NOMO-1 (cell line): Measurements from ENCODE around the gene PPP1R12B.
"Not testable (repeated sequence)": the region's sequence is repeated elsewhere in the genome, so short reads cannot be mapped to it uniquely, and the experiment has no call there.

Experiments used
- DNase-seq, 2 experiments: peaks; one replicate each; lab custom pipeline; 2025; ENCODE audit not compliant: unreplicated experiment in 2 of 2; lab: John Stamatoyannopoulos, UW

Gene PPP1R12B

DNA sequence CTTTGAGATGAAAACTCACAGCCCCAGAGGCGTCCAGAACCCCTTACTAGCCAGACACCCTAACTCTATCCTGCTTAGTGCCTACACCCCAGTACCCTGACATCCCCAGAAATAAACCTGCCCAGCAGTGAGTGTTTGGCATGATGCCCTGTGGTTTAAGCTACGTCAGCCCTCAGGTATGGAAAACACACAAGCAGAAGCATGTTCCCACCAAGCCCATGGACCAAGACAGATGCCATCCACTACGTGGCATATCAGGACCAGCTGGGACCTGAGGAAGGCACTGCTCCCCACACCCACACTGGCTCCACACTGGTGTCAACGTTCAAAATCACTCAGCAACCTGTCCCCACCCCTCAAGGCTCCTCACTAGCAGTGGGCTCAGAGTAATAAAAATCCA is 245.3 kb downstream of the PPP1R12B start:
- no peak for DNase-seq

- DNase-seq, result no peak
Observed at GRCh38 chr1:202596638-202597037, 248.1 kb downstream of the PPP1R12B start.

GRCh38 chr1:202597090-202597761 is 248.7 kb downstream of the PPP1R12B start:
- DNase-seq, result peak in 1 of 2 experiments; percentile 75

DNA sequence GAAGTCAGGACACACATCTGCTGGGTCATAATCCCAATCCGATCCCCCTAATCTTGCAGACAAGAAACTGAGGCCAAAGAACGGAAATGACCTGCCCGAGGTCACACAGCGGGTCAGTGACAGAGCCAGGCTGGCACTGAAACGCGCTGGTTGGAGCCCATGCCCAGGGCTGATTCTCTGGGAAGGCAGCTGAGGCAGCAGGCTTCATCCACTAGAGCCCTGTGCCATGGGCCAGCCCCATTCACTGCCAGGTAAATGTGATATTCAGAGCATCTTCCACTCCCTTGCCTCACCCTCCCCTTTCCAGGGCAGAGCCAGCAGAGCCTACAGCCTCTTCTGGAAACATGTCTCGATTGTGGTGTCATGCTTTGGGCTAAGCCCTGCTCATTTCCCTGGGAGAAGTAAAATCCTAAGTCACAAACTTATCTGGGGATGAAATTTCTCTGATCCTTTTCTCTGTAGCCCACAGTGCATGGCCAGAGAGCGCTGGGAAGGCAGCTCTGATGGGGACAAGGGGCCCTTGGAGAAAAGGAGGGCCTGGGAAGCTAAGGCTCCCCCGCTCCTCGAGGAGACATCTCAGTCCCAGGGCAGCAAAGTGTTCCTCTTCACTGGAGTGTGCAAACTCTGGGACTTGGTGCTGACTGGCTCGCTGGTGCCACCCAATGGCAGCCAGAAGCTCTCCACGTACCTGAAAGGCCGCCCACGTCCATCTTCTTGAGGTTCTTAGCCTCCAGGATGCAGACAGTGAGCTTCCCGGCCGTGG is 251.4 kb downstream of the PPP1R12B start:
- peak in 1 of 2 experiments; percentile 20 for DNase-seq

DNA sequence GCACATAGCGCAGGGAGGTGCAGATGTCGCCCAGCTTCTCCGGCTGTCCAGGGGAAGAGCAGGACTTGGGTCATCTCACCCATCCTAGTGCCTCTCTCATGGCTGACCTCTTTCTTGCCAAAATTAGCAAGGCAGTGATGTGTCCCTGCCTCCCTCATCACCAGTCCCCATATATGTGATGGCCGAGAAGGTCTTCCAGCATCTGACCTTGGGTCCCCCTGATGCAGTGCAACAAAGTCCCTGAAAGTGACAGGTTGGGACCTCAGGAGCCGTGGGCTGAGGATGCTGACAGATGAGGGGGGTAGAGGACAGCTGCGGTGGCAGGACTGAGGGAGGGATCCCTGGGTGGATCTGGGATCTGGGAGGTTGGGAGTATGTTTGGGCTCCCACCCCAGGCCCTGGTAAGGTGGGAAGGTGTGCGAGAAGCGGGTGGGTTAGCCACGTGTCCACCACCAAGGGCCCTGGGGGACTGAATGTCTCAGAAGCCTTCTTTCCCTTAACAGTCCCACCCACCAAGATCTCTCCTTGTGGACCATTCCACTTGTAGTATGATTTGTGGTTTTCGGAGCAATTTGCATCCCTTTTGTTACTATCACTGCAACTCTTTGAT is 252.0 kb downstream of the PPP1R12B start:
- DNase-seq, result no peak

- DNase-seq, result no peak
Observed at GRCh38 chr1:202603435-202603834, 254.9 kb downstream of the PPP1R12B start.

DNA sequence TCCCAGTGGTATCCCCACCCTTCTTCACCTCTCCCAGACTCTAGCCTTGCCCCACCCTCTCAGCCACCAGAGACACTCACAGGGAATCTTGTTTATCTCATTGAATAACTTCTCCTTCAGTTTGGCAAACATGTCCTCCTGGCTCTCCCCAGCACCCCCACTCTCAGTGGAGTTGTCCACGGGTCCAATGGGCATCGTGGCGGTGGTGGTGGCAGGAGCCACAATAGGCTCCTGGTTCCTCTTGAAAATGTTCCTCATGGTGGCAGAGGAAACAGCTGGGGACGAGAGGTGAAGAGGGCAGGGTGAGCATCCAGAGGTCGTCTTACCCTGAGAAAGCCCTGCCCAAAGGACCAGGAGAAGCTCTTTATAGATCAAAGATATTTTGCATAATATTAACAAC is 257.0 kb downstream of the PPP1R12B start:
- DNase-seq, result no peak

GRCh38 chr1:202612036-202612435 is 263.5 kb downstream of the PPP1R12B start:
- not testable (repeated sequence) for DNase-seq

DNA sequence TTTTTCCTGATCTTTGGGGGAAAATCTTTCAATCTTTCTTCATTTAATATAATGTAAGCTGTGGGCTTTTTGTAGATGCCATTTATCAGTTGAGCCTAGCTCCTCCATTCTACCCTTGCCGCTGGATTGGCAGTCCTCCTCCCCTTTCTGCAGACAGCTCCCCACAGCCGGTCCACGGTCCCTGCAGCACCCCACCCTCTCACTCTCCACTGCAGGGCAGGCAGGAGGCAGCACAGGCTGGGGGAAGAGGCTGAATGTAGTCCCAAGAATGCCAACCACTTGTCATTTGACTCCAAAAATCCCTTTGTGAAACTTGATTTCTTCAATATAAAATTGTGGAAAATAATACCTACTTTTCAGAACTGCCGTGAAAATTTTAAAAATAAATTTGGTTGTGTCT is 265.1 kb downstream of the PPP1R12B start:
- DNase-seq, result no peak

DNA sequence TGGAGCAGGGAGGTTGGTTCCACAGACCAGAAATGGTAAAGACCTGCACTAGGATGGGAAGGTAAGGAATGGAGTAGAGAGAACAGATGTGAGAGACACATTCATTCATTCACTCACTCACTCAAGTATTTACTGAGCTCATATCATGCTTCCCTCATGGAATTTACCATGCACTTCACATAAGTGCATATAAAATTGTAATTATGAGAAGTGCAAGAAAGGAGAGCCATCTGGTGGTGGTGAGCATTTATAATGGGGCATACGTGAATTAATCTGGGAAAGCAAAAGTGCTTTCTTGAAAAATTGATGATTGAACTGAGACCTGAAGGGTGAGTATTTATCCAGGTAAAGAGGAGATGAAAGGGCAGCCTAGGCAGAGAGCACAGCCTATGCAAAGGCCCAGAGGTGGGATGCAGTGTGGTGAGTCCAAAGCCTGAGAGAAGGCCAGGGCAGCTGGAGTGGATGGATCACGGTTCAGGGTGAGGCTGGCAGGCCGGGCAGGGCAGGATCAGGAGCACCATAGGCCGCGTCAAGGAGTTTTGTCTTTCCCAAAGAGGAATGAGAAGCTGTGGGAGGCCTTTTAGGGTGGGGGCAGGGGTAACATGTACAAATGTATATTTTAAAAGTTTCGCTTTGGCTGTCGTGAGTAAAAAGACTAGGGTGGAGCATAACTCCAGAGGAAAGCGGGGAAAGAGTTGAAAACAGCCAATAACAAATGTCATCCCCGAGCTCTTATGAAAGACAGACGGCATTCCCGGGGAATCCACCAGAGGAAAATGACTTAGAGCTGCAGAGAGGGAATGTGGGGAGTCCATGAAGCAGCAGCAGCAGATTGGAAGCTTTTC is 266.1 kb downstream of the PPP1R12B start:
- DNase-seq, result not testable (repeated sequence)

DNA sequence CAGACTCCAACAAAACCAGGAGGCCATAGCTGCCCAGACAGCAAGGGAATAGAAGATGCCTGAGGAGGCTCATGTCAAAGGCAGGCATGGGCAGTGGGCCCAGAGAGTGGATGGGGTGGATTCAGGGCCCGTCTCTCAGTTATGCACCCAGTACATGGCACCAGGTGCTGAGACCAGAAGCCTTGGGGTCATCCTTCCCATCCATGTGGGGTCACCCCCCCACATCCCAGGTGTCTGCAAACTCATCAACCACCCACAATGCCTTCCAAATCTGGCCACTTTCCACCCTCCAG is 266.7 kb downstream of the PPP1R12B start:
- not testable (repeated sequence) for DNase-seq

GRCh38 chr1:202615501-202616354 is 267.2 kb downstream of the PPP1R12B start:
- DNase-seq, result peak; percentile 95 to 96

DNA sequence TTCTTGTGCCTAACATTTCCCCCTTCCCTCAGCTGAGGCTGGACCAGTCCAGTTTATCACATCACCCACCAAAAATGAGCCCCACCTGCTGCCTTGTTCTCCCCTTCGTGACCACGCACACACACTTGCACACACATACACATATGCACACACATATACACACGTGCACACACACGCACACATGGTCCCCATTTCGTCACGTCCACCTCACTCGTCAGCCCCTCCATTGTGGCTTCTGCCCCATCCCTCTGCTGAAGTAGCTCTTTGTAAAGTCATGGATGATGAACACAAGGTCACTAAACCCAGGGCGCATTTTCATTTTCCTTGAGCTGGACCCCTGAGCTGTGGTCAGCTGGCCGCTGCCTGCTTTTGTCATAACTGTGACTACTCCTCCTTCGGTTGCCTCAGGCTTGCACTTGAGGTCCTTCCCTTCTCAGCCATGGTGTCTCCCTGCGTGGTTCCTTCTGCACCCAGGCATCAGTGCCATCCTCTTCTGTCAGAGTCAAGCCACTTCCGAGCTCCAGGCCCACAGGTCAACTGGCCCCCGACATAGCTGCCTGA is 267.9 kb downstream of the PPP1R12B start:
- DNase-seq, result peak; percentile 51 to 70

DNA sequence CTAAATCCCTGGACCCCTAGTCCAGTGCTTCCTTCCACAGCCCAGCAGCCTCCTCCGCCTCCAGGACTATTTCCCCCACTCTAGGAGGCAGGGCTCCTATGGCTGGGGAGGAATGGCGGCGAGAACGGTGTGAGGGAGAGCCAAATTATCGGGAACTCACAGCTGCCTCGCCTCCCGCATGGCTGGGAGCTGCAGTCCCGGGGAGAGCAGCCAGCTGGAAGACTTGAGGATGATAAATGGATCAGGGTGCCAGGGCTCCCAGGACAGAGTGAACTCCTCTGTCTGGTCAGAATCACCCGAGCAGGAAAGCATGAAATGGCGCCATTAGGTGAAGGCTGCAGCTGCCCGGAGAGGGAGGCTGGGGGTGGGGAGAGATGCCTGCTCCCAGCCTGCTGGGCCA is 270.5 kb downstream of the PPP1R12B start:
- not testable (repeated sequence) for DNase-seq

DNA sequence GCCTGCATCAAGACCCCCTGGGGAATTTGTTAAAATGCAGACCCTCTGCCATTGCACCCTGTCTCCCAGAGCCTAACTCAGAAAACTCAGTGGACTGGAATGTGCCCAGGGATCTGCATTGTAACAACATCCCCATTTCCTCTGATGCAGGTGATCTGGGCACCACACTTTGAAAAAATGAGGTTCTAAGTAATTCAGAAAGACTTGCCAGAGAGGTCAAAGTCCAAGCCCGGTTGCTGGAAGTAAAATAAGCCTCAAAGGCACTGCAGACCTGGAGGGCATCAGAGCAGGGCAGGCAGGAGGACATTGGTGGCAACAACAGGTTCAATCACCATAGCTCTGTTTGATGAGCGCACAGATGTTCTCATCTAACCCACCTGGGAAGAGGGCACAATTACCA is 271.0 kb downstream of the PPP1R12B start:
- DNase-seq, result no peak

GRCh38 chr1:202620036-202620435 is 271.5 kb downstream of the PPP1R12B start:
- not testable (repeated sequence) for DNase-seq

DNA sequence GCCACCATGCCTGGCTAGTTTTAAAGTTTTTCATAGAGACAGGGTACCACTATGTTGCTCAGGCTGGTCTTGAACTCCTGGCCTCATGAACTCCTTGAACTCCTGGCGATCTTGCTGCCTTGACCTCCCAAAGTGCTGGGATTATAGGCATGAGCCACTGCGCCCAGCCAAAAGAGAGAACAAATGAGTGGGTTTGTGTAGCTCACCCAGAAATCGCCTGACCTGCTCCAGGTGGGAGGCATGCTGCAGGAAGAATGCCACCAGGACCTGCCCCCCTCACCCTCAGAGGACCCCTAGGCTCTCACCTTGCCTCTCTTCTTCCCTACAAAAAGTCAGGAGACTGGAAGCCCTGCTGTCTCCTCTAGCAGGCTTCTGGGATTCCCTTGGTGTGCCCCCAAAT is 272.9 kb downstream of the PPP1R12B start:
- no peak for DNase-seq

GRCh38 chr1:202622388-202622787 is 273.9 kb downstream of the PPP1R12B start:
- DNase-seq, result no peak

- DNase-seq, result no peak
Observed at GRCh38 chr1:202623075-202623474, 274.6 kb downstream of the PPP1R12B start.

- DNase-seq, result not testable (repeated sequence)
Observed at GRCh38 chr1:202623476-202623875, 275.0 kb downstream of the PPP1R12B start.
